Neural progenitor cell (in vitro differentiated cells): ENCODE data around the gene ARMH4. TPM values are rescaled to one million over a fixed set of nuclear protein-coding genes. Genes with fewer than 3 reads are reported as not detected.

Source experiments
- DNase-seq: peaks from one replicate; pipeline ENCODE4 v3.0.0-alpha.2; 2016; ENCODE audit warnings: low spot score
- H2AFZ ChIP-seq: fragments of 200-600 bp; sonication (generic); replicated peaks from 2 replicates; pipeline ENCODE4 v1.6.1; 2016; ENCODE audit warnings: antibody characterized with exemption
- H3F3A ChIP-seq: fragments of 200-600 bp; sonication (generic); 2 replicates; pipeline ENCODE4 v1.6.1; 2016; ENCODE audit warnings: antibody characterized with exemption, low read depth
- H3K27ac ChIP-seq: fragments of 200-600 bp; sonication (generic); 2 replicates; pipeline ENCODE4 v1.5.1; 2016; ENCODE audit warnings: mild to moderate bottlenecking
- H3K27me3 ChIP-seq: fragments of 200-600 bp; sonication (generic); 2 replicates; pipeline ENCODE4 v1.6.1; 2016; ENCODE audit warnings: mild to moderate bottlenecking, moderate library complexity
- H3K36me3 ChIP-seq: fragments of 200-600 bp; sonication (generic); 2 replicates; pipeline ENCODE4 v1.5.1; 2016
- H3K4me1 ChIP-seq: fragments of 200-600 bp; sonication (generic); 2 replicates; pipeline ENCODE4 v1.6.1; 2016; ENCODE audit warnings: mixed run types
- H3K4me2 ChIP-seq: fragments of 200-600 bp; sonication (generic); 2 replicates; pipeline ENCODE4 v1.6.1; 2016
- H3K4me3 ChIP-seq: fragments of 200-600 bp; sonication (generic); 2 replicates; pipeline ENCODE4 v1.5.1; 2016
- H3K79me2 ChIP-seq: fragments of 200-600 bp; sonication (generic); 2 replicates; pipeline ENCODE4 v1.6.1; 2016; ENCODE audit warnings: low read depth
- H3K9ac ChIP-seq: fragments of 200-600 bp; sonication (generic); 2 replicates; pipeline ENCODE4 v1.6.1; 2016
- H3K9me3 ChIP-seq: fragments of 200-600 bp; sonication (generic); 2 replicates; pipeline ENCODE4 v1.5.1; 2016; ENCODE audit warnings: low read depth
- H4K20me1 ChIP-seq: fragments of 200-600 bp; sonication (generic); 2 replicates; pipeline ENCODE4 v1.6.1; 2016; ENCODE audit warnings: low read depth
- H3K27ac Mint-ChIP-seq: 3 replicates; pipeline ENCODE4 v1.8.0; 2021; ENCODE audit warnings: mixed read lengths
- H3K27me3 Mint-ChIP-seq: 2 replicates; pipeline ENCODE4 v1.8.0; 2022; ENCODE audit warnings: low read depth, mild to moderate bottlenecking, inconsistent platforms, moderate library complexity, mixed read lengths; ENCODE audit not compliant: insufficient read depth
- H3K36me3 Mint-ChIP-seq: 3 replicates; pipeline ENCODE4 v1.8.0; 2021; ENCODE audit warnings: mixed read lengths
- H3K4me1 Mint-ChIP-seq: 3 replicates; pipeline ENCODE4 v1.8.0; 2021; ENCODE audit warnings: mixed read lengths
- H3K4me3 Mint-ChIP-seq: 3 replicates; pipeline ENCODE4 v1.8.0; 2021; ENCODE audit warnings: mild to moderate bottlenecking, moderate library complexity, mixed read lengths
- H3K9me3 Mint-ChIP-seq: 3 replicates; pipeline ENCODE4 v1.8.0; 2020; ENCODE audit warnings: mixed read lengths
- CTCF ChIP-seq: fragments of 200-600 bp; sonication (generic); IDR thresholded peaks from 2 replicates; pipeline ENCODE4 v1.5.1; 2017; ENCODE audit warnings: antibody characterized with exemption, mild to moderate bottlenecking
- EZH2 ChIP-seq: fragments of 200-600 bp; sonication (generic); IDR thresholded peaks from 2 replicates; pipeline ENCODE4 v1.6.1; 2017; ENCODE audit warnings: antibody characterized with exemption, mild to moderate bottlenecking, moderate library complexity
- EZH2phosphoT487 ChIP-seq: fragments of 200-600 bp; sonication (generic); IDR thresholded peaks from 2 replicates; pipeline ENCODE4 v1.6.1; 2017; ENCODE audit warnings: antibody characterized with exemption
- total RNA-seq: library from RNA; depleted of rRNA; stranded (reverse); fragments of >200 nt; gene quantifications from 2 replicates; pipeline ENCODE4 v1.2.3, GENCODE V29; 2015; ENCODE audit warnings: low replicate concordance

ARMH4 gene
- total RNA-seq, 1 donor from 2014 or later: 29.0 TPM

GRCh38 chr14:58027904-58028303 is 124.1 kb downstream of the ARMH4 start:
- no peak for DNase-seq
- H3K79me2 ChIP-seq: peaks cover 6% of the 10 kb centered on the region
- Mint-ChIP-seq H3K36me3 (no peaks in the 10 kb centered on the region), H3K9me3 (no peaks in the 10 kb centered on the region), H3K27ac (no peak overlapping the region), H3K4me1 (no peaks in the 10 kb centered on the region), H3K27me3 (no peaks in the 10 kb centered on the region), H3K4me3 (no peak overlapping the region)
- H2AFZ ChIP-seq: no peak overlapping the region
- H3K27me3 ChIP-seq: no peaks in the 10 kb centered on the region
- no peak overlapping the region for H3K27ac ChIP-seq
- H3K9me3 ChIP-seq: no peaks in the 10 kb centered on the region
- H3K4me3 ChIP-seq: no peak overlapping the region
- no peak for TF ChIP-seq CTCF
- no peak for TF ChIP-seq EZH2phosphoT487
- TF ChIP-seq EZH2: no peak
- H3K4me2 ChIP-seq: no peak overlapping the region
- H3K9ac ChIP-seq: no peak overlapping the region
- H4K20me1 ChIP-seq: no peaks in the 10 kb centered on the region
- H3F3A ChIP-seq: no peaks in the 10 kb centered on the region
- H3K36me3 ChIP-seq: no peaks in the 10 kb centered on the region
- H3K4me1 ChIP-seq: no peaks in the 10 kb centered on the region

DNA sequence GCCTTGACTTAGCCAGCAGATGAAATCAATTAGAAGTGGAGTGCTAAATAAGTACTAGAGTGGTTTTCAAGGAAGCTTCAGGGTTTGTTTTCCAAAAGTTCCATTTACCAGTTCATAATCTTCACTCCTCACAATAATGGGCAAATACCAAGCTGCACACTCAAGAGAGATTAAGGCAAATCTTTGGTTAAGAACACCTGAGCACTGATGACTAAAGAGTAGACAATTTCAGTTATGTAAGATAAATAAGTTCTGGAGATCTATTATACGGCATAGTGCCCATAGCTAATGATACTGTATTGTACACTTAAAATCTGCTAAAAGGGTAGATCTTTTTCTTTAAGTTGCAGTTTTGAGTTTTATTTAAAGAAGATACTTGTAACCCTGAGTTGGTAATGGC is 125.0 kb downstream of the ARMH4 start:
- H3K36me3 ChIP-seq: no peaks in the 10 kb centered on the region
- no peak overlapping the region for H3K9ac ChIP-seq
- H4K20me1 ChIP-seq: no peaks in the 10 kb centered on the region
- H3K36me3 Mint-ChIP-seq: no peaks in the 10 kb centered on the region
- no peak overlapping the region for H3K4me3 Mint-ChIP-seq
- DNase-seq: no peak
- H3K27me3 ChIP-seq: no peaks in the 10 kb centered on the region
- peaks cover 4% of the 10 kb centered on the region for H3K79me2 ChIP-seq
- H3K9me3 ChIP-seq: no peaks in the 10 kb centered on the region
- H3K9me3 Mint-ChIP-seq: no peaks in the 10 kb centered on the region
- no peaks in the 10 kb centered on the region for H3K4me1 ChIP-seq
- H3K4me2 ChIP-seq: no peak overlapping the region
- H3K4me3 ChIP-seq: no peak overlapping the region
- H3K27ac Mint-ChIP-seq: no peak overlapping the region
- TF ChIP-seq EZH2: no peak
- TF ChIP-seq CTCF: no peak
- TF ChIP-seq EZH2phosphoT487: no peak
- H3K27ac ChIP-seq: no peak overlapping the region
- H3K4me1 Mint-ChIP-seq: no peaks in the 10 kb centered on the region
- no peaks in the 10 kb centered on the region for H3K27me3 Mint-ChIP-seq
- no peak overlapping the region for H2AFZ ChIP-seq
- H3F3A ChIP-seq: no peaks in the 10 kb centered on the region

GRCh38 chr14:58026219-58026618 is 125.8 kb downstream of the ARMH4 start:
- H3K4me2 ChIP-seq: no peak overlapping the region
- no peaks in the 10 kb centered on the region for H3K27me3 ChIP-seq
- TF ChIP-seq EZH2: no peak
- no peak for TF ChIP-seq CTCF
- TF ChIP-seq EZH2phosphoT487: no peak
- no peak overlapping the region for H3K27ac ChIP-seq
- no peaks in the 10 kb centered on the region for H3K9me3 Mint-ChIP-seq
- H3K27me3 Mint-ChIP-seq: no peaks in the 10 kb centered on the region
- H3K27ac Mint-ChIP-seq: no peak overlapping the region
- no peaks in the 10 kb centered on the region for H3K4me1 Mint-ChIP-seq
- no peaks in the 10 kb centered on the region for H4K20me1 ChIP-seq
- H3K9me3 ChIP-seq: no peaks in the 10 kb centered on the region
- H3F3A ChIP-seq: no peaks in the 10 kb centered on the region
- no peaks in the 10 kb centered on the region for H3K36me3 ChIP-seq
- no peak overlapping the region for H3K9ac ChIP-seq
- H3K4me3 ChIP-seq: no peak overlapping the region
- H2AFZ ChIP-seq: no peak overlapping the region
- no peak for DNase-seq
- no peaks in the 10 kb centered on the region for H3K4me1 ChIP-seq
- H3K36me3 Mint-ChIP-seq: no peaks in the 10 kb centered on the region
- H3K79me2 ChIP-seq: no peaks in the 10 kb centered on the region
- no peak overlapping the region for H3K4me3 Mint-ChIP-seq
